LNCaP clone FGC (cell line): ENCODE measurements around the gene ADAM33.

Source experiments
- DNase-seq: peaks from one replicate; pipeline ENCODE4 v3.0.0-alpha.2; 2011; ENCODE audit warnings: low read depth
- H3K4me3 ChIP-seq: 2 replicates; pipeline ENCODE4 v1.5.1; 2011; ENCODE audit warnings: mild to moderate bottlenecking, low read depth, low read length, control low read depth
- CTCF ChIP-seq: IDR thresholded peaks from 2 replicates; pipeline ENCODE4 v1.5.1; 2012; ENCODE audit warnings: mild to moderate bottlenecking; ENCODE audit not compliant: control insufficient read depth, insufficient read depth; ENCODE audit errors: extremely low read depth

Gene ADAM33

GRCh38 chr20:3679749-3680700 is 1.8 kb downstream of the ADAM33 start:
- no peak for TF ChIP-seq CTCF
- no peak for DNase-seq
- H3K4me3 ChIP-seq, result no peak overlapping the region

GRCh38 chr20:3678856-3679720 is 2.7 kb downstream of the ADAM33 start:
- no peak for TF ChIP-seq CTCF
- no peak for DNase-seq

GRCh38 chr20:3678198-3678597 is 3.6 kb downstream of the ADAM33 start:
- no peak for TF ChIP-seq CTCF
- DNase-seq, result no peak
- no peak overlapping the region for H3K4me3 ChIP-seq

More at GRCh38 chr20:3678856-3679720, 2.7 kb downstream of the ADAM33 start:
- H3K4me3 ChIP-seq, result no peak overlapping the region

GRCh38 chr20:3677733-3678132 is 4.1 kb downstream of the ADAM33 start:
- no peak for TF ChIP-seq CTCF
- H3K4me3 ChIP-seq, result no peak overlapping the region
- DNase-seq, result no peak

- no peak for TF ChIP-seq CTCF
- no peak for DNase-seq
Measured at GRCh38 chr20:3674995-3675900, 6.6 kb downstream of the ADAM33 start.

GRCh38 chr20:3674447-3674846 is 7.4 kb downstream of the ADAM33 start:
- DNase-seq, result no peak
- H3K4me3 ChIP-seq, result no peak overlapping the region
- TF ChIP-seq CTCF, result no peak

More at GRCh38 chr20:3674995-3675900, 6.6 kb downstream of the ADAM33 start:
- H3K4me3 ChIP-seq, result no peak overlapping the region
